HG03460 (cell line): ENCODE data around the gene COLQ.
"Not testable (repeated sequence)": the region's sequence is repeated elsewhere in the genome, so short reads cannot be mapped to it uniquely, and the experiment has no call there.

ENCODE experiments used
- ATAC-seq: cut with Tn5 transposase; IDR thresholded peaks from one replicate; pipeline ENCODE4 v1.9.1; 2021; ENCODE audit not compliant: unreplicated experiment

COLQ gene

DNA sequence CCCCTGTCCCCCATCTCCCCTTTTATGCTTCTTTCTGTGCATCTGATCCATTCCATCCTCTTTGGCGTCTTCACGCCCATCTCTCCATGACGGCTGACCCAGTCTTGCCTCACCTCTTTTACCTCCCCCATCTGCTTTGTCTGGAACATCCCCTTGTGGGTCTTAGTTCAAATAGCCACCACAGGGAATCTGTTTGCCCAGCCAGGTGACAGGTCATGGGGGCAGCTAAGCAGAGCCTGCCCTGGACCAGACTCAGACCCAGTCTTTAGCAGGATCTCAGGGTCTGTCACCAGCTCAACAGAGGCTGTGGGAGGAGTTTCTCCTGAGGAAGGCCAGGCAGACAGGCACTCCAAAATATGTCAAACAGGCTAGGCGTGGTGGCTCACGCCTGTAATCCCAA is 28.1 kb downstream of the COLQ start:
- no peak for ATAC-seq

DNA sequence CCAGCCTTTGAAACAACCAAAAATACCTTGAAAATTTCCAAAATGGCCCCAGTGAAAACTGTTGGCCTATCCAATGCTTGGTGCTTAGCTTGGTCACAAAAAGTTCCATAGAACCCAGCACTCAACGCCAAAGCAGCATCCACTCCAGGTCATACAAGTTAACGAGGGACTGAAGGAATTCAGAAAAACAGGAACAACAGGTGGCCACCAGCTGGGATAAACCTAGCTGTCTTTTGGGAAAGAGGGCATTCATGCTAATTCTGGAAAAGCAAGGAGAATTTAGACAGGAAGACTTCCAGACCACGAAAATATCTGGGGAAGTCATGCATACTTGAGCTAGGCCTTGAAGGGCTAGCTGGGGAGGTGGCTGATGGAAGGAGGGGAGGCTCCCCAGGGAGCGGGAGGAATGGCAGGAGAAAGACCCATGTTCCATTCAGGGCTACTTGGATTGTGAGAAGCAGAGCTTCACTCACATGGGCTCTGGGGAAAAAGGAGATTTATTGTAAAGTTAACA is 28.6 kb downstream of the COLQ start:
- no peak for ATAC-seq

DNA sequence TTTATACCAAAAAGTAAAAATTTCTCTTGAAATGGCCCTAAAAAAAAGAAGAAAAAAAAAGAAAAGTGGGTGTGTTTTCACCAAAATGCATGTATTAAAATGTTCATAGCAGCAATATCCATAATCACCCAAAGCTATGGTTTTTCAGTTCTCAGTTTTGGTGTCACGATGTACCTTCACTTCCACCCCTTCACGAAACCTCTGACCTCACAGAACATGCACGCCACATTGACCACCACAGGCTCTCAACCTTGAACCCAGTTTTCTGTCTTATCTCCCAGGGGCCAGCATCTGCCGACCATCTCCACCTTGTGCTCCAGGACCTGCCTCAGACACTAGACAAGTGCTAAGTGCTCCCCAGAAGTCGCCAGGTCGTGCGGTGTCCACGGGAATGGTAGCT is 30.4 kb downstream of the COLQ start:
- no peak for ATAC-seq

DNA sequence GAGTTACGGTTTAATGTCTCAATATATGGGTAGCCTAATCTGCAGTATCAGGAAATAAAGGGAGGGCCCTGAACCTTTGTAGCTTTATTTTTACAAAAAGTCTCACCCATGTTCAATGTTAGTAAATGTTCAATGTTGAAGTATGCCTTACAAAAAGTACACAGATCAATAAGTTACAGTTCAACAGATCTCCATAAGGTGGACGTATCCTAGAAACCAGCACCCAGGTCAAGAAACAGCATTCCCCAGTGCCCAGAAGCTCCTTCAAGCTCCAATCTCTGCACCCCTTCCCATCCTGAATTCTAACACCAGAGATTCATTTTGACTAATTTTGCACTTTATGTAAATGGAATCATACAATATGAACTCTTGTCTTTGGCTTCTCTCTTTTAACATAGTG is 31.3 kb downstream of the COLQ start:
- no peak for ATAC-seq

DNA sequence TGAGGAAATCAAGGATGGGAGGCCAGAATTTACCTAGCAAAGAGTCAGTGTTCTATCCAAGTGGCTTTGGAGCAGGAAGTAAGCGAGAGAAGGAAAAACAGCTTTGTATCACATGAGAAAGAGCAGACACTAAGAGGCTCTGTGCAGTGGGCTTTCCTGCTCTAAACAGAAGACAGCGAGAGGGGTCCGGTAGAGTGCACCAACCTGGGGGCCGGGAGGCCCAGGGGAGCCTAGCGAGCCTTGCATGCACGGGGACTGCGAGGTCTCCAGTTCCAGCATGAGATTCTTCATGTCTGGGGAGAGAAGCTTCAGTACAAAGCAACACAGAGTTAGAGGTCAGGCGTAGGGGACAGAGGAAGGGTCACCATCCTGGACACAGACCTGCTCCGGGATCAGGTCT is 33.5 kb downstream of the COLQ start:
- no peak for ATAC-seq

DNA sequence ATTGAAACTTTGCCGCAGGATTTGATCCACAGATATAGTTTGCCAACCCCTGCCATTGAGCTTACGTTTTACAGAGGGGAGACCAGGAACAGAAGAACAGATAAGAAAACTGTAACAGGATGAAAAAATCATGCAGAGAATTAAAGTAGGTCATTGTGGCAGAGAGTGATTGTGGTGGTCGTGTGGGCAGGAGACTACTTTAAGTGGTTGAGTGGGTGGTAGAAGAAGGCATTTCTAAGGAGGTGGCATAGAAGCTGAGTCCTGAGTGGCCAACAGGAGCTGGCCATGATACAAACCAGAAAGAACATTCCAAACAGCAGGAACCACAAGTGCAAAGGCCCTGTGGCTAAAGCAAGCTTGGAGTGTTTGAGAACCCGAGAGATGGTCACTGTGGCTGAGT is 34.5 kb downstream of the COLQ start:
- no peak for ATAC-seq

DNA sequence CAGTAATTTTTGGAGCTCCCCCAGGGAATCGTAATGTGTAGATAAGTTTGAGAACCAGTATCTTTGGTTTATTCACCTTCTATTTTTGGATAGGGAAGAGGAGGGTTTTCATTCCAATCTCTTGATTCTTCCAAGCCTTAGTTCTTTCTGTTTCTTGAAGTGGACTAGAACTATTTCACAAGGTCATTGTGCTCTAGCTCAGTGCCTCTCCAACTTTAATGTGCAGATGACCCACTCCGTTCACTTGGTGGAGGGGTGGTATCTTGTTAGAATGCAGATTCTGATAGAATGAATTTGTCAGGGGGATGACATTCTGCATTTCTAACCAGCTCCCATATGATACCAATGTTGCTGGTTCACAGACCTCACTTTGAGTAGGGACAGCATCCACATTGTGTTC is 35.5 kb downstream of the COLQ start:
- ATAC-seq = no peak

DNA sequence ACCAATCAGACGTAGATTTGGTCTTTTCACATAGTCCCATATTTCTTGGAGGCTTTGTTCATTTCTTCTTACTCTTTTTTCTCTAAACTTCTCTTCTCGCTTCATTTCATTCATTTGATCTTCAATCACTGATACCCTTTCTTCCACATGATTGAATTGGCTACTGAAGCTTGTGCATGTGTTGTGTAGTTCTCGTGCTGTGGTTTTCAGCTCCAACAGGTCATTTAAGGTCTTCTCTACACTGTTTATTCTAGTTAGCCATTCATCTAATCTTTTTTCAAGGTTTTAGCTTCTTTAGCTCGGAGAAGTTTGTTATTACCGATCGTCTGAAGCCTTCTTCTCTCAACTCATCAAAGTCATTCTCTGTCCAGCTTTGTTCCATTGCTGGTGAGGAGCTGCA is 37.0 kb downstream of the COLQ start:
- not testable (repeated sequence) for ATAC-seq

DNA sequence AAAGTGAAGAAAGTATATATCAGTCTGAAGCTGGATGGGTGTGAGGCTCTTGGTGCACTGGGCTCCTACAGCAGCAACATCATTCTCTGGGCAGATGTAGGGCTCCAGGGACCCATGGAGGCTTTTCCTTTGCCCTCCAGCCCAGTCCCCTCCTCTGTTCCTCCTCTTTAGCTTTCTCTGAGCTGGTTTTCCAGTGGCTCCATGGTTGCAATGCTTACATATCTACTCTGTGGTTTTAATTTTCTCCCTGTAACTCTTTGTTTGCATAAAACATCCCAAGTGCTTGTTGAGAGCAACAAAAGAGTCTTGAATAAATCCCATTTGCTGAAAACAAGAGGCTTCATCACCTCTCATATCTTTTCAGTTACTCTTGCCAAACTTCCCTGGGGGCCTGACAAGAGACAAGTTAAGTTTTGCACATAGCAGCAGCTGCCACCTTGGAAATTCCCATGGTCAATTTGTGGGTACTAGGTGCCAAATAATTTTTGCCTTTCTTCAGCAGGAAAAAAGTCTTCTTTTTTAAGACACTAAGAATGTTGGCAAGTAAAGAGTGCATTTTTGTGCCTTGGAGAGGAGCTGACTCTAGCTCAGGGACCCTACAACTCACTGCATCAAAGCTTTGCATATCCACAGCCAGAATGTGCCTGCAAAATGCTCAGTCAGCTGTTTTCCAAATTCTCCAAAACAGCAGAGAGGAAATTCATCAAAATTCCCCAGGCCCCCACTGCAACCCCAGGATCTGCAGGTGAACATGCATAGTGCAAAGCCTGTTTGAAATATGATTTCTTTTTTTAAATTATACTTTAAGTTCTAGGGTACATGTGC is 41.9 kb downstream of the COLQ start:
- ATAC-seq = no peak

DNA sequence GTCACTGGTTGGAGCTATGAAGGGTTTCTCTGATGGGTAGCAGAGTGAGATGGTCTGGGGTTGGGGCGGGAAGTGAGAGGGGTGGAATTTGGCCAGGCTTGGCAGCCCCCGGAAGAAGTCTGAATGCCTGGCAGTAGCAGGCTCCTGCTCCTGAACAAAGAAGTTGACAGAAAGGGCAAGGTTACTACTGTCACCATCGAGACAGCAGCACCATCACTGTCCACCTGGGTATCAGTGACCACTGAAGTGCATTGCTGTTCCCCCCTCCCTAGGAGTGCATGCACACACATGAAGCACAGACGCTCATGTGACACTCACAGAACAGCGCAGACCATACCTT is 42.9 kb downstream of the COLQ start:
- no peak for ATAC-seq

DNA sequence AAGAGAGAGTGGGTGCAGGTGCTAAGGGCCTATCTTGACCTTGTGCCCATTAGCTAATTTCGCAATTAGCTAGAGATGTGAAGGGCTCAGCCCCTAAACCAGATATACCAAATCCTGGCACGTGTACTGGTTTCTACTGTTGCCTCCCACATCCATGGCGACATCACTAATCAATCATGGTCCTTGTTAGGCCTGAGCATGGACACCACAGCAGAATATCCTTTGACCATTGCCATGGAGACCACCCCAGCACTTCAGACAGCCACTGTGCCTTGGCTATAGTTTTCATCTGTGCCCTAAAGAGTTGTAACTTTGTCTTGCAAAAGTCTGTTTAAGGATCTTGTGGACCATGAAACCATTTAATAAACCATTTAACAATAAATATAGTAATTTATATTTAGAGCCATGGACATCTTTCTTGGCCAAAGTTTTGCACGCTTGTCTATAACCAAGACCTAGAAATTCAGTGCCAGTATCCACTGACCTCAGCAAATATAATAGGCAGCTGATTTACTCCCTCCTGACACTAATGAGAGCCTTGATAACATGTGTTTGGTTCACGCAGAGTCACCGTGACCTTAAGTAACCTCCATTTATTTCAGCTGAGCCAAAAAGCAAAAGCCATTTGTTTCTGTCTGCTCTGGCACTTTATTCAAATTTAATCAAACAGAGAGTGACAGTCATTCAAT is 43.4 kb downstream of the COLQ start:
- ATAC-seq = no peak

DNA sequence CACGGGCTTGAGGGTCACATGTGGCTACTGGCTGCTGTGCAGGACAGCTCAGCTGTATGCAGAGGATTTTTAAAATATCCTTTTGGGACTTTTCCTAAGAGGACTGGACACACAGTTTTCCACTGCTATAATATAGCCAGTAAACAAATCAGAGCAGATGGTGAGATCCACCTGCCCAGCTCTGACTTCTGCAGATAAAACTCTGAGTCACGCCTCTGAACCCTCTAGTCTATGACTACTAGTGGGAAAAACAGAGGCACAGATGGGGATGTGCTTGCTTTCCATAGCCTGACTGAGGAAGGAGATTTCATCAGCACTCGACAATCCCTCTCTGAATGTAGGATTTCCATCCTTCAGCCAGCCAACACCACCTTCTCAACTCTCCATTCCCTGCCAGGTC is 45.1 kb downstream of the COLQ start:
- ATAC-seq = no peak

DNA sequence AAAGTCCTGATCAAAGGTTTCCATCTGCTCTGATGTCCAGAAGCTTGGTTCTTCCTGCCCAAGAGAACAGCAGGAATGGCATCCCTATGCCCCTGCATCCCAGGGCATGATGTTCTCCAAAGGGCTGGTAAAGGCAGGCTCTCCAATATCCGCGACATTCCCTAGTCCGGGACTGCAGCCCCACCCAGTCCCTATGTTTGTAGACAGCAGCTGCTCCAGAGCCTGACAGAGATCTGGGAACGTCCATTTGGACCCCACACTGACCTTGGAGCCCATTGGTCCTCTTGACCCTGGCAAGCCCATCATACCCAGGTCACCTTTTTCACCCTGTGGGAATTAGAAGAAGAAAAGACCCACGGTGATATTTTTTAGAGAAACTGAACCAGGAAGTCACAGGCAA is 46.3 kb downstream of the COLQ start:
- ATAC-seq = no peak

DNA sequence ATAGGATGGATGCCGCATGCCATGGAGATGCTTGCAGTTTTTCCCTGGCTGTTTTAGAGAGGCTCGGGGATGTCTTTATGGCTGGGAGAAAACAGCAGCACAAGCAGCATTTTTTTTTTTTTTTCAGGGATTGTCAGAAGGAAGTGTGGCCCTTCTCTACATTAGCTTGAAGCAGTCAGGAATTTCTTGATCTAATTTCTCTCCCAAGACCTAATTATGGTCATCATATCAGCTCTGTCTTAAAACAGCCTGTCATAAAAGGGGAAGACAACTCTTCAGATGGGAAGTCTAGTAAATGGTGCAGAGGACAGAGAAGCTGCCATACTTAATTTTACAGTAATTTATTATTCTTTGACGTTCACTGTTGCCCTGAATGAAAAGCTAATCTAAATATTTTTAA is 49.6 kb downstream of the COLQ start:
- no peak for ATAC-seq

DNA sequence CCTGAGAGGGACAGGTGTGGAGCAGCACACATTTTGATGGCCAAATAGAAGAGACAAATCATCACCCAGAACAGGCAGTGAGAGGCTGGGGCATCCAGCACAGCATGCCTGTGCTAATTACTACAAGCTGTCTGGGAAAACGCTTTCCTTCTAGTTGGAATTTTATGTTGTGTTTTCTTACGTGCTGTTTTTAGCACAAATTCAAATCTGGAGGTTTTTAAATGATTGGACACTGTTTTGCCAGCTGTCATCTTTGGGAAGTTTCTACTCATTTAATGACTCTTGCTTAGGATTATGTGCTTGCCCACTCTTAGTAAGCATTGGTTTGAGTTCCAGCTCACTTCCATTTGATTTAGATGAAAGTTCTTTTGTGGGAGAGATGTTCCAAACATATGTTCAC is 50.7 kb downstream of the COLQ start:
- ATAC-seq = no peak

DNA sequence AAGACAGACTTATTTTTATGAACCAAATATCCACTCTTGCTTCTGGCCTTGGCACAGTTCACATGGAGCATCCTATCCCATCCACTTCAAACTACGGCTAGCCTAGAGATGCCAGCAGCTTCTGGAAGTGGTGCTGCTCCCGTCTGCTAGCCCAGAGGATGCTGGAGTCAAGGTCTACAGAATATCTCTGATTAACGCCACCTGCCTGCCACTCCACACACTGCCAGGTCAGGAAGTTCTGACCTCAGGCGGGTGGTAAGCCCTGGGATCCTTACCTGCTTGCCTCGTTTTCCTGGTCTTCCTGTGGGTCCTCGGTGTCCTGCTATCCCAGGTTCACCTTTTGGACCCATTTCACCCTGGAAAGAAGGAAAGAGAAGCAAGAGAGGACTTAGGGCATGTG is 51.2 kb downstream of the COLQ start:
- no peak for ATAC-seq

DNA sequence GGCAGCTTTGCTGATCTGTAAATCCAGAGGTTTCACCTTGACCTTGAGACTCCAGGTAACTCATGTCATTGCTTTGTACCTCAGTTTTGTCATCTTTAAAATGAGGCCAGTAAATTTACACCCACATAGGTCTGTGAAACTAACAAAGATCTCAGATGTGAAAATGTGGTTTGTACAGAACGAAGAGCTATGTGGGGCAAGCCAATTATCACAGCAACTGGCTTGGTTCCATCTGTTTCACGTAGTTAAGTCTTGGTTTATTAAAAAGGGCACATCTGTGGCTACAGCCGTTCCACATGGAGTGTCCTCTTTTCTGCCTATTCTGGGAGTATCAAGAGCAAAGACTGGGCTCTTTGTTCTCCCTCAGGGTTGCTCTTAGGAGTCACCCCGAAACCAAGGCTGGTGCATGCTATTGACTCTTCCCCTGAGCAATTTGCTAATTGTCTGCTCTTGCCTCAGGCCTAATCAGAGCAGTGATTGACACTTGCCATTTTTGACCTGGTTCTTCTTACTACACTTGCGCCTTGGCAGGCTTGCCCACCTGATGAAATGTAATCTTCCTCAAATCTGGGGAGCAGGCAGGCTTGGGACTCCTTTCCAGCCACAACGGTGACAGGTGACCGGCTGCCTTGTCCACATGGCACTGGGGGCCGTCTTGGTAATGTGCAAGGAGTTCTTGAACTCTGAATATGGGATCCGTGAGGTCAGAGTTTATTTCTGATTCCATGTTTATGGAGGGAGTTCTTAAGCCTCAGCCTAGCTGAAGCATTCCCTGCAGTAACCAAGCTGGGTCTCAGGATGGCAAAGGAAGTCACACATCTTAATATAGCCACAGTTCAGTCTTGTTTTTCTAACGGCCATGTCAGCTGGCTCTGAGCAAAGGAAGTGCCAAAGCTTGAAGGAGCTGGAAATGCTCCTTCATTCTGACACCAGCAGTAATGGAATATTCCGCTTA is 54.0 kb downstream of the COLQ start:
- no peak for ATAC-seq

DNA sequence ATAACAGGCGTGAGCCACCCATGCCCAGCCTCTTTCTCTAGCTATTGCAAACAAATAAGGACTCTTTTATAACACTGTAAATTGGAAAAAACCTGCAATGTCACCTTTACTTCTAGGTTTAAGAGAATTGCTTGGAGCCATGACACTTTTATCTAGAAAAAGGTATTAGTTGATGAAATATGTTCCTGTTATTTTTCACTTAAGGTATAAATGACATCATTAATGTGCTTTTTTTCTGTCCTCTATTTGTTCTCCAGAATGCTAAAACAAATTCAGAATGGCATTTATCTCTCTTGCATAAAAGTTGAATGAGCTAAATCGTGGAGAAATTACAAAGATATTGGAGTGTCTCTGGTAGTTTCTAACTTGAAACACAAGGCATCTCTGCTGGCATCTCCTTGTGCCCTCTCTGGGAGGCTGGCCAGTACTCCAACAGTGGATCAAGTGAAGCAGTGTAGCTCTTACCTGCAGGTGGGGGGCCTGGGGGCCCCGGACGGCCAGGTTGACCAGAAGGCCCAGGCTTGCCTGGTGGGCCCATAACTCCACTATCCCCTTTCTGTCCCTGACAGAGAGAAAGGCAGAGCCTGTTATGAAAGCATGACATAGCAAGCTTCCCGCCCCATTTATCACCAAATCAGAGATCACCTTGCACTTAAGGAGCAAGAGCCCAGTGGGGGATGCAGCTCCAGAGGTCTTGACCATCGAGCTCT is 55.5 kb downstream of the COLQ start:
- ATAC-seq = no peak

DNA sequence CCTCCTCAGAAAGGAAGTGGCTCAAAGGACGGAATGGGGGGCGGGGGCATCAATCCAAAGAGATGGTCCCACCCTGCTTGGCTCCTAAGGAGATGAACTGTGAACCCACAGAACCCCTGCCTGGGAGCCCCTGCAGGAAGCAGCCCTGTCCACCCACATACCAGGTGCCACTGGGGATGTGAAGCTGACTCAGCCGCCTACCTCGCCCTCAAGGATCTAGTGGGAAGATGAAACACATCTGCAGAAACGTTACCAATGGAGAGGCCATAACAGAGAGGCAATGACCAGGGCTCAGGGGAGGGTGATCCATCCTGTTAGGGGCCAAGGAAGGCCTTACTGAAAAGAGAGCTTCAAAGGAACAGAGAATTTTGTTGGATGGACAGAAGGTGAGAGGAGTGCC is 59.1 kb downstream of the COLQ start:
- no peak for ATAC-seq

DNA sequence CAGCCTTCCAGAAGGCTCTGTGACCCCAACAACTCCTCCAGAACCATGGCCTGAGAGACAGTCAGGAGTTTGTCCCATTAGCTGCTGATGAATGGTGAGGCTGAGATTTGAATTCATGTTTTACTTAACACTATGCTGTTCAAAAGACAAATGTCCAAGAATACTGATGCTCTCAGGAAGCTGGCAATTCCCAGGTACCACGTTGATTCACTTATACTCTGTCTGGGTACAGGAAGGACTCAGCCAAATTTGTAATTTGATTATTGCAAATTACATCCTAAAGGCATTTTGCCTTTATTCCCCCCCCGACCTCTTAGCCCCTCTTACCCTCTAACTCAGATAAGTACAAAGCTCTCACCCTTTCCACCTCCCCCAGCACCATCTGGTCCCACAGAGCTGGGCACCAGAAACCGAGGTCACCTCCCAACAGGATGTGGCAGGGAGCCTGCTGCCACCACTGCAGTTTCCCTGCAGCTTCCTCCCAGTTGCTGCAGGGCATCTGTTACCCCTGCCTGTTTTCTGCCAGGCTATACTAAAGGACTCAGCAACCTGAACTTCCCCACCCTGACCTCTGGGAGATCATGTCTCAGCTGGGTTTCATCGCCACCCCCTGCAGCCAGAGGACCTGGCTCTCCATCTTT is 60.5 kb downstream of the COLQ start:
- ATAC-seq = no peak
